ENCODE data around the gene GRAMD2B. TPM values are rescaled to one million over a fixed set of nuclear protein-coding genes. Genes with fewer than 3 reads are reported as not detected.

The GRAMD2B gene
- total and polyA plus RNA-seq, 7 donors: 1.3 to 8.0 (median 2.9) TPM

- Histone ChIP-seq H3K27ac (no peak overlapping the region), H3K4me1 (no peaks in the 10 kb centered on the region), H3K27me3 (ENCODE audit: insufficient read depth in 3 of 3, low read length in 2 of 3) (no peaks in the 10 kb centered on the region), H3K4me3 (no peak overlapping the region), H3K36me3 (ENCODE audit: insufficient read depth in 1 of 2, low read depth in 1 of 2) (no peaks in the 10 kb centered on the region), H3K9me3 (no peaks in the 10 kb centered on the region)
- TF ChIP-seq CTCF (IDR thresholded peaks at IDR 0.05): no peak
- 47 to 51% (median 50%) methylated on average over 6 of the region's 6 CpGs for WGBS, 3 donors
- peak in 1 of 4 donors; percentile 51 for ATAC-seq
- intact Hi-C loops (cut with DNase I): no loop called here
- no peak for DNase-seq
Observed at GRCh38 chr5:126519637-126520592, 96.7 kb downstream of the GRAMD2B start.

GRCh38 chr5:126520593-126520953 is 97.4 kb downstream of the GRAMD2B start:
- TF ChIP-seq CTCF (IDR thresholded peaks at IDR 0.05): no peak
- no peaks in the 10 kb centered on the region for H3K4me1 ChIP-seq
- no peaks in the 10 kb centered on the region for H3K27me3 ChIP-seq (ENCODE audit: insufficient read depth in 3 of 3, low read length in 2 of 3)
- H3K4me3 ChIP-seq: no peak overlapping the region
- no peak overlapping the region for H3K27ac ChIP-seq
- no peak for DNase-seq
- no peak for ATAC-seq
- intact Hi-C loops (cut with DNase I): no loop called here
- H3K36me3 ChIP-seq (ENCODE audit: insufficient read depth in 1 of 2, low read depth in 1 of 2): no peaks in the 10 kb centered on the region
- no peaks in the 10 kb centered on the region for H3K9me3 ChIP-seq

- Histone ChIP-seq H3K27me3 (ENCODE audit: insufficient read depth in 3 of 3, low read length in 2 of 3) (no peaks in the 10 kb centered on the region), H3K36me3 (ENCODE audit: insufficient read depth in 1 of 2, low read depth in 1 of 2) (no peaks in the 10 kb centered on the region), H3K4me1 (no peaks in the 10 kb centered on the region), H3K9me3 (no peaks in the 10 kb centered on the region), H3K4me3 (no peak overlapping the region), H3K27ac (no peak overlapping the region)
- intact Hi-C loops (cut with DNase I): no loop called here
- ATAC-seq: no peak
- TF ChIP-seq CTCF (IDR thresholded peaks at IDR 0.05): no peak
- no peak for DNase-seq
Observed at GRCh38 chr5:126521130-126521529, 97.9 kb downstream of the GRAMD2B start.

- H3K27ac ChIP-seq: no peak overlapping the region
Observed at GRCh38 chr5:126523818-126524510, 100.8 kb downstream of the GRAMD2B start.

More at GRCh38 chr5:126523818-126524510, 100.8 kb downstream of the GRAMD2B start:
- Histone ChIP-seq H3K36me3 (ENCODE audit: insufficient read depth in 1 of 2, low read depth in 1 of 2) (no peaks in the 10 kb centered on the region), H3K4me3 (no peak overlapping the region), H3K27me3 (ENCODE audit: insufficient read depth in 3 of 3, low read length in 2 of 3) (no peaks in the 10 kb centered on the region), H3K4me1 (no peaks in the 10 kb centered on the region), H3K9me3 (no peaks in the 10 kb centered on the region)
- ATAC-seq (no peak), DNase-seq (no peak)
- 52 to 71% (median 55%) methylated on average over 8 of the region's 8 CpGs for WGBS, 3 donors
- intact Hi-C loops (cut with DNase I): no loop called here
- no peak for TF ChIP-seq CTCF (IDR thresholded peaks at IDR 0.05)

Data from psoas muscle (tissue), 8 donors.